Keratinocyte (primary cell): ENCODE measurements around the gene ALOX15.
"Not testable (repeated sequence)": the region's sequence is repeated elsewhere in the genome, so short reads cannot be mapped to it uniquely, and the experiment has no call there.

ENCODE experiments used
- EZH2 ChIP-seq: IDR thresholded peaks from one replicate; pipeline ENCODE4 v1.6.1; 2012; ENCODE audit warnings: inconsistent platforms, mild to moderate bottlenecking, low read length, moderate library complexity
- TF ChIP-seq, protein P1 (sequence below), 3 experiments: IDR thresholded peaks in 1 of 3; conservative IDR thresholded peaks in 1 of 3; optimal IDR thresholded peaks in 1 of 3; 2 replicates in 2 of 3; 3 replicates in 1 of 3; pipeline versions ENCODE3 to v1.5.1; 2011; ENCODE audit warnings: low read length in 3 of 3, mild to moderate bottlenecking in 3 of 3, moderate library complexity in 2 of 3, control low read depth in 1 of 3, inconsistent platforms in 1 of 3; ENCODE audit not compliant: insufficient read depth in 2 of 3; ENCODE audit errors: extremely low read depth in 1 of 3

DNA sequence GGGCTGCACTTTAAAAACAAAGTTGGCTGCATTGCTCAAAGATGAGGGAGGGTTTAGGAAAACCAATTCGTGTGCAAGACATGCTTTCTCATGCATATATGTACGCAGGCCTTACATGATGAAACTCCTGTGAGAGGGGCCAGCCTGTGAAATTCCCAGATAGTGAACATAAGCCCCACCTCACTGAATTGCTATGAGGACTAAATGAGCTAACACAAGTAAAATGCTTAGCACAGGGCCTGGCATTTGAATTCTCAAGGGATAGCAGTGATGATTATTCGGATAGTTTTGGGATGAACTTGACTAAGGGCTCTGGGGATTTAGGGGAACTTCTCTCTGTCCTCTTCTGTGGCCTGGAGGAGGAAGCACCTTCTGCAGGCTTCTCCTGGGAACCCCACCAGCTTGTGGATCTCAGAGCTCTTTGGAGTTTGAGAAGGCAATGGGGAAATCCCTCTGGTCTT is 17.0 kb downstream of the ALOX15 start:
- TF ChIP-seq, protein P1, sequence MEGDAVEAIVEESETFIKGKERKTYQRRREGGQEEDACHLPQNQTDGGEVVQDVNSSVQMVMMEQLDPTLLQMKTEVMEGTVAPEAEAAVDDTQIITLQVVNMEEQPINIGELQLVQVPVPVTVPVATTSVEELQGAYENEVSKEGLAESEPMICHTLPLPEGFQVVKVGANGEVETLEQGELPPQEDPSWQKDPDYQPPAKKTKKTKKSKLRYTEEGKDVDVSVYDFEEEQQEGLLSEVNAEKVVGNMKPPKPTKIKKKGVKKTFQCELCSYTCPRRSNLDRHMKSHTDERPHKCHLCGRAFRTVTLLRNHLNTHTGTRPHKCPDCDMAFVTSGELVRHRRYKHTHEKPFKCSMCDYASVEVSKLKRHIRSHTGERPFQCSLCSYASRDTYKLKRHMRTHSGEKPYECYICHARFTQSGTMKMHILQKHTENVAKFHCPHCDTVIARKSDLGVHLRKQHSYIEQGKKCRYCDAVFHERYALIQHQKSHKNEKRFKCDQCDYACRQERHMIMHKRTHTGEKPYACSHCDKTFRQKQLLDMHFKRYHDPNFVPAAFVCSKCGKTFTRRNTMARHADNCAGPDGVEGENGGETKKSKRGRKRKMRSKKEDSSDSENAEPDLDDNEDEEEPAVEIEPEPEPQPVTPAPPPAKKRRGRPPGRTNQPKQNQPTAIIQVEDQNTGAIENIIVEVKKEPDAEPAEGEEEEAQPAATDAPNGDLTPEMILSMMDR (optimal IDR thresholded peaks at IDR 0.05 in 1 of 3, IDR thresholded peaks at IDR 0.05 in 1 of 3, conservative IDR thresholded peaks at IDR 0.05 in 1 of 3; ENCODE audit: extremely low read depth in 1 of 3, insufficient read depth in 2 of 3, low read length in 3 of 3), result not testable (repeated sequence)
- TF ChIP-seq EZH2, result not testable (repeated sequence)
